Activated naive CD8-positive, alpha-beta T cell treated with anti-CD3 and anti-CD28 coated beads, Interleukin-2, amount 10 ng/mL, durations not matched to agents 7 days and 5 days (primary cell): ENCODE measurements around the gene BLVRA. TPM values are rescaled to one million over a fixed set of nuclear protein-coding genes. Genes with fewer than 3 reads are reported as not detected.
A peak's percentile ranks its signal among the peaks of the same experiment; 100 is the strongest.
"Not testable (repeated sequence)": the region's sequence is repeated elsewhere in the genome, so short reads cannot be mapped to it uniquely, and the experiment has no call there.

Experiments
- ATAC-seq: fragments of 150-1000 bp; cut with Tn5 transposase; one replicate; pipeline ENCODE4 v1.10.0; 2021; ENCODE audit warnings: low read depth, moderate library complexity
- POLR2A ChIA-PET: fragments of 350-600 bp; sonication (Branson Sonifier 250); formaldehyde crosslinking; loops from one replicate; lab custom pipeline; 2021; ENCODE audit warnings: antibody characterized with exemption; lab: Charles Lee
- DNase-seq: peaks from one replicate; pipeline ENCODE4 v3.0.0; 2021
- H3K27ac Mint-ChIP-seq: one replicate; pipeline ENCODE4 v1.8.0; 2022; ENCODE audit warnings: mild to moderate bottlenecking, mixed read lengths
- H3K27me3 Mint-ChIP-seq: one replicate; pipeline ENCODE4 v1.8.0; 2022; ENCODE audit warnings: mild to moderate bottlenecking, moderate library complexity, mixed read lengths
- H3K36me3 Mint-ChIP-seq: one replicate; pipeline ENCODE4 v1.8.0; 2021; ENCODE audit warnings: mild to moderate bottlenecking, mixed read lengths
- H3K4me1 Mint-ChIP-seq: one replicate; pipeline ENCODE4 v1.8.0; 2021; ENCODE audit warnings: mixed read lengths
- H3K4me3 Mint-ChIP-seq: one replicate; pipeline ENCODE4 v1.8.0; 2022; ENCODE audit warnings: mild to moderate bottlenecking, moderate library complexity, mixed read lengths
- H3K9me3 Mint-ChIP-seq: one replicate; pipeline ENCODE4 v1.8.0; 2021; ENCODE audit warnings: mixed read lengths
- total RNA-seq, 2 experiments: library from RNA; stranded (reverse); gene quantifications; one replicate each; pipeline ENCODE4 v1.2.3, GENCODE V29; 2021

The BLVRA gene
- total RNA-seq, 2 experiments from 2014 or later = 27.3 to 29.6 TPM

DNA sequence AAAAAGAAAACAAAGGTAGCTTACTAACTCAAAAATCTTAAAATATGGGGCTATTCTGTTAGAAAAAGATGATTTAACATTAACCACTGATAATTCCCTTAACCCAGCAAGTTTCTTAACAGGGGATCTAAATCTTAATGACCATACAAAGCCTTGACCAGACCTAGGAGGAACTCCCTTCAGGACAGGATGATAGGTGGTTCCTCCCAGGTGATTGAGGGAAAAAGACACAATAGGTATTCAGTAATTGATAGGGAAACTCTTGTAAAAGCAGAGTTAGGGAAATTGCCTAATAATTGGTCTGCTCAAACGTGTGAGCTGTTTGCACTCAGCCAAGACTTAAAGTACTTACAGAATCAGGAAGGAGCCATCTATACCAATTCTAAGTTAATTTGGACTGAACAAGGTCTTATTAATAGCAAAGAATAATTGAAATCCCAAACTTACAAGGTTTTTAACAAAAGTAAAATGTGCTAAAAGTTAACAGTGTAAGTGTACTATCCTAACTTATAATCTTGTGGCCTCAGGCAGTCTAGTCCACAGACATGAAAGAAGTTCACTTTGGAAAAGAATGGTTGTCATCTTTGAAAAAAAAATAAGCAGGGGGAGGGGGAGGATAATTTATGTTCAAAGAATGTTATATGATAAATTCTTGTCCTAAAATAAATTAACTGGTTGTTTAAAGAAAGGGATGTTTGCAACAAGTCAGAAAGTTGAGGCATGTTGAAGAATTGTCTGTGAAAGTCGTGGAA lies 57.7 kb downstream of the BLVRA start:
- H3K4me3 Mint-ChIP-seq, DNase-seq, ATAC-seq, H3K27ac Mint-ChIP-seq, H3K9me3 Mint-ChIP-seq, H3K4me1 Mint-ChIP-seq, H3K36me3 Mint-ChIP-seq, POLR2A ChIA-PET: not testable (repeated sequence)
- peaks cover 24% of the 10 kb centered on the region for H3K27me3 Mint-ChIP-seq

DNA sequence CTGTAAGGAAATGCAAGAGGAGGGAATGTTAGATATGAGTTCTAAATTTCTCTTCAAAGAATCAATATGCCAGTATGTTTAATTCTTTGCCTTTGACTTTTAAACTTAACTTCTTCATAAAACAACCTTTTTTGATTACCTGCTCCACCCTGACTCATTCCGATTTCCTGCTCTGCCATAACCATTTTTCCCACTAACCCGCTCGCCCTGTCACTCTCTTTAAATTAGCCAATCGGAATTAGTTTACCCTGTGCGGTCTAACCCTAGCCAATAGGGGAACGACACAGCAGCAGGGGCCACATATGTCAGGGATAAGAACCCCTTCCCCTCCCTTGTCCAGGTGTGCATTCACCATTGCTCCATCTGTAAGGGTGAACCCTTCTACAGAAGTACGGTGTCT lies 64.9 kb downstream of the BLVRA start:
- ATAC-seq, H3K27ac Mint-ChIP-seq, DNase-seq, H3K4me3 Mint-ChIP-seq, H3K4me1 Mint-ChIP-seq, H3K36me3 Mint-ChIP-seq, POLR2A ChIA-PET, H3K9me3 Mint-ChIP-seq: not testable (repeated sequence)
- H3K27me3 Mint-ChIP-seq = peaks cover 43% of the 10 kb centered on the region

DNA sequence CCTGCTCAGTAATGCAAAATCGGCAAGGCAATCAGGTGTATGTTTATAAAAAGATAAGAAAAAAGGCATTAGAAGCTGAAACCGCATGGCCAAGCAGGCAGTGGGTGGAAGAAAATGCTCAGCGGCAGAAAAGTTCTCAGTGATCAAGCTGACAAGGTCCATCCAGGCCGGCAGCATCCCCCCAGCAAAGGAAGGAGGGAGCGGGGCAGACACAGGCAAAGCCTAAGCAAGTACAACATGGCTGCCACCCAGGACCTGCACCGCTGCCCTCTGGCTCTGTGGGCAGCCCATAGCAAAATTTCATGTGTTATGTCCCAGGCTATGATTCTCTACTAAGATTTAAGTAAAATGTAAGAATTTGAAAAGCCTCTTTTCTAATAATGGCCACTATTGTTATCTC lies 65.5 kb downstream of the BLVRA start:
- H3K4me3 Mint-ChIP-seq = no peak overlapping the region
- no peak for DNase-seq
- no peaks in the 10 kb centered on the region for H3K36me3 Mint-ChIP-seq
- H3K27me3 Mint-ChIP-seq = peaks cover 48% of the 10 kb centered on the region
- no peak overlapping the region for H3K27ac Mint-ChIP-seq
- no peaks in the 10 kb centered on the region for H3K9me3 Mint-ChIP-seq
- peaks cover 2% of the 10 kb centered on the region for H3K4me1 Mint-ChIP-seq
- no peak for ATAC-seq
- POLR2A ChIA-PET = no interaction called here

DNA sequence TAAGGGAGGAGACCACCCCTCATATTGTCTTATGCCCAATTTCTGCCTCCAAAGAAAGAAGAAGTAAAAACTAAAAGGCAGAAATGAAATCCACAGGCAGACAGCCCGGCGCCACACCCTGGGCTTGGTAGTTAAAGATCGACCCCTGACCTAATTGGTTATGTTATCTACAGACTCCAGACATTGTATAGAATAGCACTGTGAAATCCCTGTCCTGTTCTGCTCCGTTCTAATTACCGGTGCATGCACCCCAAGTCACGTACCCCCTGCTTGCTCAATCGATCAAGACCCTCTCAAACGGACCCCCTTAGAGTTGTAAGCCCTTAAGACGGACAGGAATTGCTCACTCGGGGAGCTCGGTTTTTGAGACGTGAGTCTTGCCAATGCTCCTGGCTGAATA lies 66.0 kb downstream of the BLVRA start:
- H3K27ac Mint-ChIP-seq, ATAC-seq, H3K36me3 Mint-ChIP-seq, H3K4me3 Mint-ChIP-seq, POLR2A ChIA-PET, H3K9me3 Mint-ChIP-seq, H3K4me1 Mint-ChIP-seq, DNase-seq: not testable (repeated sequence)
- H3K27me3 Mint-ChIP-seq = peaks cover 52% of the 10 kb centered on the region

DNA sequence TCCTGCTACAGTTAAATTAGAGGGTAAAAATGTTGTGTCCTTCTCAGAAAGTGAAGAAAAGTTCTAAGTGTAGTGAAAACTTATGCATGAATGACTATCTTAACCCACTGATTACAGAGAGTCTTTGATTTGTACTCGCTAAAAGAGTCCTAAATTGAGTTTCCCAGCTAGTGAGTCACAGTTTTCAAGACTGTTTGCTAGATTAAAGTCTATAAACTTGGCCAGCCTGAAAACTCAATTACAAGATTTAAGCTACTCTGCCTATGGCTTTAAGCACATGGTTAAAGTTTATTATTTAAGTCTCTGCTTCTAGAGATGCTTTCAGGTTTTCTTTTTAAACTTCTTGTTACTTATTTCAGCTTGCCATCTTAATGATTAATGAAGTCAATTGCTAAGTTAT lies 66.5 kb downstream of the BLVRA start:
- H3K36me3 Mint-ChIP-seq = no peaks in the 10 kb centered on the region
- ATAC-seq (no peak), DNase-seq (no peak)
- peaks cover 56% of the 10 kb centered on the region for H3K27me3 Mint-ChIP-seq
- no peaks in the 10 kb centered on the region for H3K9me3 Mint-ChIP-seq
- H3K4me1 Mint-ChIP-seq = peaks cover 2% of the 10 kb centered on the region
- H3K27ac Mint-ChIP-seq = no peak overlapping the region
- H3K4me3 Mint-ChIP-seq = no peak overlapping the region
- POLR2A ChIA-PET = no interaction called here

DNA sequence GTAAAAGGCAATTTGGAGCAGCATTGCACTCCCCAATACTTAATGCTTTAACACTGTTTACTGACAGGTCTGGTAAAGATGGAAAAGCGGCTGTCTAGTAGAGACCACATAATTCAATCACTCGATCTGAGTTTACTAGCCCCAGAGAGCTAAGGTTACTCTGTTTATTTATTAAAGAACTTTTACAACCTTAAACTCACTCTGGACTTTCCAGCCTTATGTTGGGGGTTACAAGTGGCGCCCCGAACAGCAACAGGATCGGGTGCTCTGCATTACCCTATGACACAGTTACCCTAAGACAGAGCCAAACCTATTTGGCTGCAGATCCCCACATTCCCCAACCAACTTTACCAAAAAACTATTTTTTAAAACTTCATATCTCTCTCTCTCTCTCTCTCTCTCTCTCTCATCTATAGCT lies 66.9 kb downstream of the BLVRA start:
- peaks cover 2% of the 10 kb centered on the region for H3K4me1 Mint-ChIP-seq
- ATAC-seq (no peak), DNase-seq (no peak)
- peaks cover 52% of the 10 kb centered on the region for H3K27me3 Mint-ChIP-seq
- H3K9me3 Mint-ChIP-seq = no peaks in the 10 kb centered on the region
- POLR2A ChIA-PET = no interaction called here
- H3K36me3 Mint-ChIP-seq = no peaks in the 10 kb centered on the region
- H3K4me3 Mint-ChIP-seq = no peak overlapping the region
- H3K27ac Mint-ChIP-seq = no peak overlapping the region

DNA sequence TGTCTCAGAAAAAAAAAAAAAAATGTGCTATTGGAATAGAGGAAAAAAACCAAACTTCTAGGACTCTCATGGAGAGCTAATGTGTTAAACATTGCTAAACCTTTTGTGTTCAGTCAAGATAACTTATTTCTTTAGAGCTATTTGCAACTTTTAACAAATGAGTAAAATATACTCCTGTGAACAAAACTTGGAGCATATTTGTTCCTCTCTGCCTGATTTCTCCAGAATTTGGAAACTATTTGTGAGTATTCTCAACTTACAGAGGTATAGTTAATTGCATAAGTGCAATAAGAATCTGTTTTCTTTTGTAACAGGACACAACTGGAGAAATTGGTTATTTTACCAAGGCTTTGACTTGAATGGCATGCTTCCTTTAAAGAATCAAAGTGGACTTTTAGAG lies 72.4 kb downstream of the BLVRA start:
- POLR2A ChIA-PET = interaction anchor here (1.4 kb wide), 1 partner anchor 248 kb away, joined by 4 read pairs; the partner anchor contains the start of gene STK17A
- H3K9me3 Mint-ChIP-seq, ATAC-seq, H3K27ac Mint-ChIP-seq, H3K4me3 Mint-ChIP-seq, H3K36me3 Mint-ChIP-seq, DNase-seq: not testable (repeated sequence)
- Mint-ChIP-seq H3K27me3 (peaks cover 29% of the 10 kb centered on the region), H3K4me1 (peaks cover 19% of the 10 kb centered on the region)

DNA sequence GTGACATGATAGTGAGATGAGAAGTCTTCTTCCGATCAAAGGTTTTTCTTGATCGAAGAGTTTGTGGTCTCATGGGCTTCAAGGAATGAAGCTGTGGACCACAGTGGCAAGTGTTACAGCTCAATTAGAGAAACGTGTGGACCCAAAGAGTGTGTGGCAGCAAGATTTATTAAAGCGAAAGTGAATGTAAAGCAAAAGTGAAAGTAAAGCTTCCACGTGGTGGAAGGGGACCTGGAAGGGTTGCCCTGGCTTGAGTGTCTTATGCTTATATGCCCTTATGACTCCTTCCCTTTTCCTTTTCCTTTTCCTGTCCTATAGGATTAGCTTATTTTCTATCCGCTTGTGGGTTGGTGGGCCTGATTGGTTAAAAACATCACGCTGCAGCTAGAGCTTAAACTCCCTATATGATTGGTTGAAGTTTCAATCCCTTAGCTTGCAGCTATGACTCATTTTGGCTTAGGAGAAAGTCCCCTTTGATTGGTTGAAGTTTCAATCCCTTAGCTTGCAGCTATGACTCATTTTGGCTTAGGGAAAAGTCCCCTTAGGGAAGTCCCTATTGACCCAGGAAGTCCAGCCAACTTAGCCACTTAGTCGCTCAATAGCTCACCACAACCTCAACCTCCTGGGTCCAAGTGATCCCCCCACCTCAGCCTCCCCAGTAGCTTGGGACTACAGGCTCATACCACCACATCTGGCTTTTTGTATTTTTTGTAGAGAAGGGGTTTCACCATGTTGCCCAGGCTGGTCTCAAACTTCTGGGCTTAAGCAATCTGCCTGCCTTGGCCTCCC lies 76.2 kb downstream of the BLVRA start:
- H3K27ac Mint-ChIP-seq = peak overlapping the region; percentile 92
- H3K4me1 Mint-ChIP-seq = peaks cover 22% of the 10 kb centered on the region
- peaks cover 2% of the 10 kb centered on the region for H3K36me3 Mint-ChIP-seq
- peaks cover 9% of the 10 kb centered on the region for H3K27me3 Mint-ChIP-seq
- ATAC-seq (peak; percentile 68), DNase-seq (no peak)
- peaks cover 5% of the 10 kb centered on the region for H3K9me3 Mint-ChIP-seq
- POLR2A ChIA-PET = interaction anchor here (0.6 to 1.7 kb wide), 4 partner anchors 35 to 252 kb away, joined by 4 to 9 read pairs (median 5); partner anchors contain the start of genes COA1, MRPS24 and STK17A
- peak overlapping the region; percentile 88 for H3K4me3 Mint-ChIP-seq

DNA sequence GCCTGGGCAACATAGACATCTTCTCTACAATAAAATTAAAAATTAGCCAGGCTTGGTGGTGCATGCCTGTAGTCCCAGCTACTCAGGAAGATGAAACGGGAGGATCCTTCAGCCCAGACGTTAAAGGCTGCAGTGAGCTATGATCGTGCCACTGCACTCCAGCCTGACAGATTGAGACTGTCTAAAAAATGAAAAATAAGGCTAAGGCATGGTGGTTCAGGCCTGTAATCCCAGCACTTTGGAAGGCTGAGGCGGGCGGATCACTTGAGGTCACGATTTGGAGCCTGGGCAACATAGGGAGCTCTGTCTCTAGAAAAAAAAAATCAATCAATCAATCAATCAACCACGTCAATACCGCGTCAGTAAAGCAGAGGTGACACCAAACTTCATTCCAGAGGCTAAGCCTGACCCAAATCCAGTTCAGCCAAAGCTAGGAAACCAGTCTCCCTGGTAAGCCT lies 79.8 kb downstream of the BLVRA start:
- Mint-ChIP-seq H3K9me3 (no peaks in the 10 kb centered on the region), H3K27ac (no peak overlapping the region), H3K27me3 (peaks cover 10% of the 10 kb centered on the region), H3K36me3 (no peaks in the 10 kb centered on the region), H3K4me3 (no peak overlapping the region), H3K4me1 (peaks cover 18% of the 10 kb centered on the region)
- DNase-seq (no peak), ATAC-seq (no peak)
- POLR2A ChIA-PET = interaction anchor here (0.5 to 2.4 kb wide), 3 partner anchors 14 to 256 kb away, joined by 3 to 12 read pairs (median 5); partner anchors contain the start of gene STK17A

DNA sequence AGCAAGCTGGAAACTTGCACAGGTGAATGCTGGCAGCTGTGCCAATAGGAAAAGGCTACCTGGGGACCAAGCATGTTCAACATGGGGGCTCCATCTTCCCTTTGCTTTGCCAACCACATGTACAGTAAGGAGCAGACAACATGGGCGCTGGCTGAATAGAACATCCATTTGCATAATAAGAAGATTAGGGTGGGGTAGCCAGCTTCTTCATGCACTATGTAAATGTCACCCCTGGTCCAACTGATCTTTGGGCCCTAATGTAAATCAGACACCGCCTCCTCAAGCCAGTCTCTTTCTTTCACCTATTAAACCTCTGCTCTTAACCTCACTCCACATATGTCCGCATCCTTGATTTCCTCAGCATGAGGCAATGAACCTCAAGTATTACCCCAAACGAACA lies 84.8 kb downstream of the BLVRA start:
- no peak for DNase-seq
- no peaks in the 10 kb centered on the region for H3K9me3 Mint-ChIP-seq
- H3K4me3 Mint-ChIP-seq = no peak overlapping the region
- H3K4me1 Mint-ChIP-seq = peaks cover 4% of the 10 kb centered on the region
- H3K27me3 Mint-ChIP-seq = peaks cover 13% of the 10 kb centered on the region
- POLR2A ChIA-PET = no interaction called here
- no peak for ATAC-seq
- no peaks in the 10 kb centered on the region for H3K36me3 Mint-ChIP-seq
- no peak overlapping the region for H3K27ac Mint-ChIP-seq

DNA sequence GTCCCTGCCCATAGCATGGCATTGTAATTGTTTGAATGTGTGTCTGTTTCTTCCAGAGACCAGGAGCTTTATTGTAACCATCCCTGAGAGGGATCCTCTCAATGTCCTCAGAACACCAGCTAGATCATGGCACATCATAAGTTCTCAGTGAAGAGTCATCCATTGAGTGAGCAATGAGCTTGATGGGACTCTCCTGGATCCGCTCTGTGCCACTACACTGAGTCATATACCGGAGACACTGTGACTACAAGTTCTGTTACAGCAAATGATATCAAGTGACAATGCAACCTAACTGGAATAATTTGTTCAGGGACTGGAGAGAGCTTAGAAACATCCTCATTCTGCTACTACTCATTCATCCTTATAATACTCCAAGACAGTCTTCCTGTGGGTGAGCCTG lies 85.8 kb downstream of the BLVRA start:
- POLR2A ChIA-PET = no interaction called here
- ATAC-seq (no peak), DNase-seq (no peak)
- Mint-ChIP-seq H3K9me3 (no peaks in the 10 kb centered on the region), H3K36me3 (no peaks in the 10 kb centered on the region), H3K4me3 (no peak overlapping the region), H3K4me1 (no peaks in the 10 kb centered on the region), H3K27me3 (peaks cover 13% of the 10 kb centered on the region), H3K27ac (no peak overlapping the region)

DNA sequence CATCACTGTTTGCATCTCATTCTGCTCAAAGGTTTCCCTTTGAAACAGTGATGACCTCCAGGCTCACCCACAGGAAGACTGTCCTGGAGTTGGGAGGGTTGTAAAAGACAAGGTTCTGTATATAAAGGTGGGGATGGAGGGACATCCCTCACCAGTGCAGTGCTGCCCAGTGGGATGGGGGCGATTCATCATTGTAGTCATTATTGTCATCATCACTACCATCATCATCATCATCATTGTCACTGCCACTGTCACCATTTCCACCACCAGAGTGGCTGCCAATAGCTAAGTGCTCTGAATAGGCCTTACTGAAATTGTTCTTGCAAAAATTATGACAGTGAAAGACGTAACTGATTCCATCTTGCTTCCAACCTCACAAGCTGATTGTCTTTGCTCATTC lies 86.2 kb downstream of the BLVRA start:
- no peak for ATAC-seq
- H3K9me3 Mint-ChIP-seq = no peaks in the 10 kb centered on the region
- H3K27ac Mint-ChIP-seq = no peak overlapping the region
- H3K27me3 Mint-ChIP-seq = peaks cover 13% of the 10 kb centered on the region
- H3K4me3 Mint-ChIP-seq = no peak overlapping the region
- no peak for DNase-seq
- POLR2A ChIA-PET = no interaction called here
- no peaks in the 10 kb centered on the region for H3K4me1 Mint-ChIP-seq
- H3K36me3 Mint-ChIP-seq = no peaks in the 10 kb centered on the region

DNA sequence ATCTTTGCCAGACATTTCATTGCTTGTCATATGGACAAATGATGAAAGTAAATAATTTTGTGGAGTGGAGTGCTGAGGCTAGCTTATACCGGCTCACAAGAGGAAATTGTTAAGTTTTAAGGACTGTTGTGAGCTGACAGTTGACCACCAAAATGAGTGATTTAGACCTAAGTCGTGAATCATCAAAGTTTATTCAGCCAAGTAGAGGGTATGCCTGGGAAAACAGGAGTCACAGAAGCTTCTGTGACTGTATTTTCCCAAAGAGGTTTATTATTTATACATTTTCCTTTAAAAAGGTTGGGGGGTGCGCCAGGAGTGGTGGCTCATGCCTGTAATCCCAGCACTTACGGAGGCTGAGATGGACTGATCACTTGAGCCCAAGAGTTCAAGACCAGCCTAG lies 89.0 kb downstream of the BLVRA start:
- Mint-ChIP-seq H3K4me1 (peaks cover 6% of the 10 kb centered on the region), H3K27me3 (peaks cover 16% of the 10 kb centered on the region), H3K4me3 (no peak overlapping the region), H3K27ac (no peak overlapping the region), H3K9me3 (peaks cover 4% of the 10 kb centered on the region), H3K36me3 (peaks cover 3% of the 10 kb centered on the region)
- ATAC-seq = no peak
- POLR2A ChIA-PET = no interaction called here
- no peak for DNase-seq
